ENCODE measurements around the gene PRRT2. TPM values are rescaled to one million over a fixed set of nuclear protein-coding genes. Genes with fewer than 3 reads are reported as not detected.

The PRRT2 gene
- total RNA-seq, 1 donor from 2014 or later, result 2.1 TPM

DNA sequence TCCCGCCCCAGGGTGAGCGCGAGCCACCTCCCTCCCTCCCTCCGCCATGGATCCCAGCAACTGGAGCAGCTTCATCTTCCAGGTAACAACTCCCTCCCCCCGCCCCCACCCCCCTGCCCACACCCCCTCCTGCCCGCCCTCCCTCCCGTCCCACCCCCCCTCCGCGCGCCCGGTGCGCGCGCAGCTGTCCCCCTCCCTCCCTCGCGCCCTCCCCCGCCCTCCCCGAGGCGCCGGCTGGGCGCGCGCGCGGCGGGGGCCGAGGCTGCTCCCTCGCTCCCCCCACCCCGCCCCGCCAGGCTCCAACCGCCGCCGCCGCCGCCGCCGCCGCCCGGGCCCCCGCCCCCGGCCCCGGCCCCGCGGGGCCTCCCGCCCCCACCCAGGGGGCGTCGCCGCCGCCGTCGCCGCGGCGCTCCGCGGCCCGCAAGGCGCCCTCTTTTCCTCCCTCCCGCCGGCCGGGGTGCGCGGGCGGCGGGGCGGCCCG lies 5.9 kb upstream of the PRRT2 start, which contains the start of gene MAZ:
Gene MAZ (plus strand): TSS at position 431 of the 481 bp plus-strand sequence. CDS start 173 bp downstream, outside the sequence.
- Histone ChIP-seq H3K27ac (replicated peaks) (peak within 1 kb of the TSS; percentile 100), H3K36me3 (peaks cover 24% of the 10 kb centered on the region), H3K4me1 (peaks cover 57% of the 10 kb centered on the region), H3K9me3 (replicated peaks) (no peaks in the 10 kb centered on the region), H3K27me3 (ENCODE audit: low read depth) (no peaks in the 10 kb centered on the region), H3K4me3 (peak within 1 kb of the TSS; percentile 97)
- intact Hi-C loops (cut with micrococcal nuclease), result no loop called here
- DNase-seq, result no peak
- TF ChIP-seq, protein P1, sequence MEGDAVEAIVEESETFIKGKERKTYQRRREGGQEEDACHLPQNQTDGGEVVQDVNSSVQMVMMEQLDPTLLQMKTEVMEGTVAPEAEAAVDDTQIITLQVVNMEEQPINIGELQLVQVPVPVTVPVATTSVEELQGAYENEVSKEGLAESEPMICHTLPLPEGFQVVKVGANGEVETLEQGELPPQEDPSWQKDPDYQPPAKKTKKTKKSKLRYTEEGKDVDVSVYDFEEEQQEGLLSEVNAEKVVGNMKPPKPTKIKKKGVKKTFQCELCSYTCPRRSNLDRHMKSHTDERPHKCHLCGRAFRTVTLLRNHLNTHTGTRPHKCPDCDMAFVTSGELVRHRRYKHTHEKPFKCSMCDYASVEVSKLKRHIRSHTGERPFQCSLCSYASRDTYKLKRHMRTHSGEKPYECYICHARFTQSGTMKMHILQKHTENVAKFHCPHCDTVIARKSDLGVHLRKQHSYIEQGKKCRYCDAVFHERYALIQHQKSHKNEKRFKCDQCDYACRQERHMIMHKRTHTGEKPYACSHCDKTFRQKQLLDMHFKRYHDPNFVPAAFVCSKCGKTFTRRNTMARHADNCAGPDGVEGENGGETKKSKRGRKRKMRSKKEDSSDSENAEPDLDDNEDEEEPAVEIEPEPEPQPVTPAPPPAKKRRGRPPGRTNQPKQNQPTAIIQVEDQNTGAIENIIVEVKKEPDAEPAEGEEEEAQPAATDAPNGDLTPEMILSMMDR (IDR thresholded peaks at IDR 0.05; ENCODE audit: borderline replicate concordance), result no peak

DNA sequence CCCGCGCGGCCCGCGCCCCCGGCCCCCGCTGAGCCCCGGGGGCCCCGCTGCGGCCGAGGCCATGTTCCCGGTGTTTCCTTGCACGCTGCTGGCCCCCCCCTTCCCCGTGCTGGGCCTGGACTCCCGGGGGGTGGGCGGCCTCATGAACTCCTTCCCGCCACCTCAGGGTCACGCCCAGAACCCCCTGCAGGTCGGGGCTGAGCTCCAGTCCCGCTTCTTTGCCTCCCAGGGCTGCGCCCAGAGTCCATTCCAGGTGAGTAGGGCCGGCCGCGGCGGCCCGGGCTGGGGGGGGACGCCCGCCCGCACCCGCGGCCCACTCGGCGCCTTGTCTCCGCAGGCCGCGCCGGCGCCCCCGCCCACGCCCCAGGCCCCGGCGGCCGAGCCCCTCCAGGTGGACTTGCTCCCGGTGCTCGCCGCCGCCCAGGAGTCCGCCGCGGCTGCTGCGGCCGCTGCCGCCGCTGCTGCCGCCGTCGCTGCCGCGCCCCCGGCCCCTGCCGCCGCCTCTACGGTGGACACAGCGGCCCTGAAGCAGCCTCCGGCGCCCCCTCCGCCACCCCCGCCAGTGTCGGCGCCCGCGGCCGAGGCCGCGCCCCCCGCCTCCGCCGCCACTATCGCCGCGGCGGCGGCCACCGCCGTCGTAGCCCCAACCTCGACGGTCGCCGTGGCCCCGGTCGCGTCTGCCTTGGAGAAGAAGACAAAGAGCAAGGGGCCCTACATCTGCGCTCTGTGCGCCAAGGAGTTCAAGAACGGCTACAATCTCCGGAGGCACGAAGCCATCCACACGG lies 5.2 kb upstream of the PRRT2 start:
- H3K4me3 ChIP-seq, result peak overlapping the region; percentile 75
- H3K36me3 ChIP-seq, result peaks cover 24% of the 10 kb centered on the region
- peaks cover 63% of the 10 kb centered on the region for H3K4me1 ChIP-seq
- H3K9me3 ChIP-seq (replicated peaks), result no peaks in the 10 kb centered on the region
- TF ChIP-seq, protein P1 (IDR thresholded peaks at IDR 0.05; ENCODE audit: borderline replicate concordance), result no peak
- intact Hi-C loops (cut with micrococcal nuclease), result no loop called here
- no peaks in the 10 kb centered on the region for H3K27me3 ChIP-seq (ENCODE audit: low read depth)
- peak overlapping the region; percentile 97 for H3K27ac ChIP-seq (replicated peaks)
- DNase-seq, result peak; percentile 63

DNA sequence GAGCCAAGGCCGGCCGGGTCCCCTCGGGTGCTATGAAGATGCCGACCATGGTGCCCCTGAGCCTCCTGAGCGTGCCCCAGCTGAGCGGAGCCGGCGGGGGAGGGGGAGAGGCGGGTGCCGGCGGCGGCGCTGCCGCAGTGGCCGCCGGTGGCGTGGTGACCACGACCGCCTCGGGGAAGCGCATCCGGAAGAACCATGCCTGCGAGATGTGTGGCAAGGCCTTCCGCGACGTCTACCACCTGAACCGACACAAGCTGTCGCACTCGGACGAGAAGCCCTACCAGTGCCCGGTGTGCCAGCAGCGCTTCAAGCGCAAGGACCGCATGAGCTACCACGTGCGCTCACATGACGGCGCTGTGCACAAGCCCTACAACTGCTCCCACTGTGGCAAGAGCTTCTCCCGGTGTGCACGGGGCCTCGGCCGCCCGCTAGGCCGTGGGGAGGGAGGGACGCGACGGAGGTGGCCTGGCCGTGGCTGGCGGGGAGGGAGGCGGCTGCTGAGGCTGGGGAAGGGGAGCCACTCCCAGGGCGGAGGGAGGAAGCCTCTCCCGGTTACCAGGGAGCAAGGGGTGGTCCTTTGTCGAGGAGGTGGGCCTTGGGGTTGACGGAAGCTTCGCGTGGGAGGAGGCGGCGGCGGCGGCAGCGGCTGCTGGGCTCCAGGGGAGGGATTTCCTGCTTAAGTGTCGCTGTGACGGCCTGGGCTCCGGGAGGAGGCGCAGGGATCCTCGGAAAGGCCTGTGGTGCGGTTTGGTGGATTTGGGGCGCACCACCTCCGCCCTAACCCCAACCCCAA lies 4.4 kb upstream of the PRRT2 start:
- peak; percentile 91 for DNase-seq
- Histone ChIP-seq H3K36me3 (peaks cover 24% of the 10 kb centered on the region), H3K27ac (replicated peaks) (peak overlapping the region; percentile 97), H3K9me3 (replicated peaks) (no peaks in the 10 kb centered on the region), H3K4me3 (peak overlapping the region; percentile 75), H3K27me3 (ENCODE audit: low read depth) (no peaks in the 10 kb centered on the region), H3K4me1 (peaks cover 71% of the 10 kb centered on the region)
- intact Hi-C loops (cut with micrococcal nuclease), result no loop called here
- TF ChIP-seq, protein P1 (IDR thresholded peaks at IDR 0.05; ENCODE audit: borderline replicate concordance), result peak; percentile 54

DNA sequence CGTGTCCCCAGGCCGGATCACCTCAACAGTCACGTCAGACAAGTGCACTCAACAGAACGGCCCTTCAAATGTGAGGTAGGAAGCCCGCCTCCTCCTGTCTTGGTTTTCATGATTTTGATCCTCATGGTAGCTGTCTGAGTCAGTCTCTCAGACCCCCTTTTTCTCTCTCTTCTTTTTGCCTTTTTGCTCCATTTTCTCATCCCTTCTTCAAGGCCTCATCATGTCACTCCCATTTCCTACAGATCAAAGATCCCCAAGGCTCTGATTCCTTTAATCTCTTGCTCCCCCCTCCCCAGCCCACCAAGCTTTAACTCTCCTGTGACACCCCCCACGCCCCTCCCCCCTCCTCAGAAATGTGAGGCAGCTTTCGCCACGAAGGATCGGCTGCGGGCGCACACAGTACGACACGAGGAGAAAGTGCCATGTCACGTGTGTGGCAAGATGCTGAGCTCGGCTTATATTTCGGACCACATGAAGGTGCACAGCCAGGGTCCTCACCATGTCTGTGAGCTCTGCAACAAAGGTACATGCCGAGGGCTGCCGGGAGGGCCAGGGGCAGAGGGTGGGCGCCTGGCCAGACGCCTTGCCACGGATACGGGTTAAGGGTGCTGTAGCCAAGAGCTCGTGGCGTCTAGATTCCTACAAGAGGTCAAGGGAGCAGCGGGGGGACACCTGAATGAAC lies 3.6 kb upstream of the PRRT2 start:
- Histone ChIP-seq H3K27ac (replicated peaks) (peak overlapping the region; percentile 97), H3K4me3 (peak overlapping the region; percentile 75), H3K36me3 (peaks cover 24% of the 10 kb centered on the region), H3K9me3 (replicated peaks) (no peaks in the 10 kb centered on the region), H3K4me1 (peaks cover 78% of the 10 kb centered on the region), H3K27me3 (ENCODE audit: low read depth) (no peaks in the 10 kb centered on the region)
- no peak for DNase-seq
- intact Hi-C loops (cut with micrococcal nuclease), result no loop called here
- TF ChIP-seq, protein P1 (IDR thresholded peaks at IDR 0.05; ENCODE audit: borderline replicate concordance), result no peak

Data from left ventricle myocardium inferior (tissue), 1 donor.